Hepatocyte (in vitro differentiated cells): ENCODE data around the gene FGR.

Experiments used
- EZH2phosphoT487 ChIP-seq: fragments of 200-600 bp; sonication (generic); IDR thresholded peaks from one replicate; pipeline ENCODE4 v1.6.1; 2018; ENCODE audit warnings: antibody characterized with exemption, mild to moderate bottlenecking, low read depth, moderate library complexity; ENCODE audit not compliant: unreplicated experiment, severe bottlenecking
- TF ChIP-seq, protein P1 (sequence below): fragments of 200-600 bp; sonication (generic); IDR thresholded peaks from 2 replicates; pipeline ENCODE4 v1.5.1; 2016; ENCODE audit warnings: antibody characterized with exemption, mild to moderate bottlenecking; ENCODE audit not compliant: poor library complexity

DNA sequence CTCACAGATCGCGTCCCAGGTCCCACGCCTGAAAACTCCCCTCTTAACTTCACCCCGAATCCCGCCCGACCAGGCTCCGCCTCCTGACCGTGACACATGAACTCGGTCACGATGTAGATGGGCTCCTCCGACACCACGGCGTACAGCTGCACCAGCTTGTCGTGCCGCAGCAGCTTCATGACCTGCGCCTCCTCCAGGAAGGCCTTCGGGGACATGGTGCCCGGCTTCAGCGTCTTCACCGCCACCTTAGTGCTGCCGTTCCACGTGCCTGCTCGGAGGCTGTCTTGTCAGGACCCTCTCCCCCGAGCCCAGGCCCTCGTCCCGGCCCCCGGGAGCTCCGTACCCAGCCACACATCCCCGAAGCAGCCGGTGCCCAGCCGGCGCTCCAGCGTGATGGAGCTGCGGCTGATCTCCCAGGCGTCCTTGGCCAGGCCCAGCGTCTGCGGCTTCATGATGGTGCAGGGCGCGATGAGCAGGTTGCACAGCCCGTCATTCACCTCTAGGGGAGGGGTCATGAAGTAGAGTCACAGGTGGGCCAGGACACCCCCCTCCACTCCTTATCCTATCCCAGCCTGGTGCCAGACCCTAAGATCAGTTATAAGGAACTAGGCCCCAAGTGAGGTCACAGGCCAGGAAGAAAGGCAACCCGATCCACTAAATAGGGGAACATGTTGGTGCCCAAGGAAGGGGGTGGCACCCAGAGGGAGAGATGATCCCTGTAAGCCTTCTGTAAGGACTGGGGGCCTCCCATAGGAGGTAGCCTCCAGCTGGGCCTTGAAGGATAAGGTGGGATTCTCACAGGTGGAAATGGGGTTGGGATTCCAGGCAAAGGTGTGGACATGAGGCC lies 19.4 kb downstream of the FGR start:
- TF ChIP-seq, protein P1, sequence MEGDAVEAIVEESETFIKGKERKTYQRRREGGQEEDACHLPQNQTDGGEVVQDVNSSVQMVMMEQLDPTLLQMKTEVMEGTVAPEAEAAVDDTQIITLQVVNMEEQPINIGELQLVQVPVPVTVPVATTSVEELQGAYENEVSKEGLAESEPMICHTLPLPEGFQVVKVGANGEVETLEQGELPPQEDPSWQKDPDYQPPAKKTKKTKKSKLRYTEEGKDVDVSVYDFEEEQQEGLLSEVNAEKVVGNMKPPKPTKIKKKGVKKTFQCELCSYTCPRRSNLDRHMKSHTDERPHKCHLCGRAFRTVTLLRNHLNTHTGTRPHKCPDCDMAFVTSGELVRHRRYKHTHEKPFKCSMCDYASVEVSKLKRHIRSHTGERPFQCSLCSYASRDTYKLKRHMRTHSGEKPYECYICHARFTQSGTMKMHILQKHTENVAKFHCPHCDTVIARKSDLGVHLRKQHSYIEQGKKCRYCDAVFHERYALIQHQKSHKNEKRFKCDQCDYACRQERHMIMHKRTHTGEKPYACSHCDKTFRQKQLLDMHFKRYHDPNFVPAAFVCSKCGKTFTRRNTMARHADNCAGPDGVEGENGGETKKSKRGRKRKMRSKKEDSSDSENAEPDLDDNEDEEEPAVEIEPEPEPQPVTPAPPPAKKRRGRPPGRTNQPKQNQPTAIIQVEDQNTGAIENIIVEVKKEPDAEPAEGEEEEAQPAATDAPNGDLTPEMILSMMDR: no peak
- no peak for TF ChIP-seq EZH2phosphoT487
